SW 1271 (cell line): ENCODE measurements around the gene HBB.
"Not testable (repeated sequence)": the region's sequence is repeated elsewhere in the genome, so short reads cannot be mapped to it uniquely, and the experiment has no call there.

ENCODE experiments used
- DNase-seq, 2 experiments: peaks; one replicate each; lab custom pipeline; 2025; lab: John Stamatoyannopoulos, UW

Gene HBB

DNA sequence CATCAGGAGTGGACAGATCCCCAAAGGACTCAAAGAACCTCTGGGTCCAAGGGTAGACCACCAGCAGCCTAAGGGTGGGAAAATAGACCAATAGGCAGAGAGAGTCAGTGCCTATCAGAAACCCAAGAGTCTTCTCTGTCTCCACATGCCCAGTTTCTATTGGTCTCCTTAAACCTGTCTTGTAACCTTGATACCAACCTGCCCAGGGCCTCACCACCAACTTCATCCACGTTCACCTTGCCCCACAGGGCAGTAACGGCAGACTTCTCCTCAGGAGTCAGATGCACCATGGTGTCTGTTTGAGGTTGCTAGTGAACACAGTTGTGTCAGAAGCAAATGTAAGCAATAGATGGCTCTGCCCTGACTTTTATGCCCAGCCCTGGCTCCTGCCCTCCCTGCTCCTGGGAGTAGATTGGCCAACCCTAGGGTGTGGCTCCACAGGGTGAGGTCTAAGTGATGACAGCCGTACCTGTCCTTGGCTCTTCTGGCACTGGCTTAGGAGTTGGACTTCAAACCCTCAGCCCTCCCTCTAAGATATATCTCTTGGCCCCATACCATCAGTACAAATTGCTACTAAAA, at the start of gene HBB:
HBB (minus strand) TSS at position 340 of the 579 bp plus-strand sequence; CDS start at position 290, 50 bp downstream.
- DNase-seq: peak in 1 of 2 experiments; percentile 17

- DNase-seq: no peak
Measured at GRCh38 chr11:5275369-5276110, 48.7 kb upstream of the HBB start.

DNA sequence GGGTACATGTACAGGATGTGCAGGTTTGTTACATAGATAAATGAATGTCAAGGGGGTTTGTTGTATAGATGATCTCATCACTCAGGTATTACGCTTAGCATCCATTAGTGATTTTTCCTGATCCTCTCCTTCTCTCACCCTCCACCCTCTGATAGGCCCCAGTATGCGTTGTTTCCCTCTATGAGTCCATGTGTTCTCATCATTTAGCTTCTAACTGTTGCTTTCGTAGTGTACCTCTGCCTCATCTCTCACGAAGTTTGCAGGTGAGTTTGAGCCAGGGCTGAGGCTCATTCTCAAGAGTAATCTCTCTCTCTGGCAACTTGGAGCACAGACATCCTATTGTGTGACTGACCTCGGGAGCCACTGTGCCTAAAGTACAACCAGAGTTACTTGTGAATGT, 47.5 kb upstream of the HBB start:
- DNase-seq: no peak

DNA sequence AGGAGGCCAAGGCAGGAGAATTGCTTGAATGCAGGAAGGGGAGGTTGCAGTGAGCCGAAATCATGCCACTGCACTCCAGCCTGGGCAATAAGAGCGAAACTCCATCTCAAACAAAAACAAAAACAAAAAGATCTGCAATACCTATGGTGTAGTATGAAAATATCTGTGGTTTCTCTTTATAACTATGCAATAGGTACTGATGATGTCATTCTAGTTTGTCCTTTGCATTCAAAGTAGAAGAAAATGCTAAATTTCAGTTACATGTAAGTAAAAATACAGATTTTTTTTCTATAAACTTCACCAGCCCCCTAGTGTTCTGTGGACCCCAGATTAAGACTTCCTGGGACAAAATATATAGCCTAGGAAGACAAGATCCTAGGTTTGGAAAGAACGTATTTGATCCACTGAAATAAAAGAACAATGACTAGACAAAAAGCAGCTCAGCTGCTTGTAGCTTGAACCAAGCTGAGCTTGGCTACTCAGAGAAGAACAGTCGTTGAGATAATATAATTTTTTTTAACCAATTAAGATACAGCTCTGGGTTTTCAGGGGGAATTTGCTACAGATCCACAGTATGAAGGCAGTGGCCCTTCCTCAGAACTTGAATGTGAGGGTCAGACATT, 45.6 kb upstream of the HBB start:
- DNase-seq: no peak

DNA sequence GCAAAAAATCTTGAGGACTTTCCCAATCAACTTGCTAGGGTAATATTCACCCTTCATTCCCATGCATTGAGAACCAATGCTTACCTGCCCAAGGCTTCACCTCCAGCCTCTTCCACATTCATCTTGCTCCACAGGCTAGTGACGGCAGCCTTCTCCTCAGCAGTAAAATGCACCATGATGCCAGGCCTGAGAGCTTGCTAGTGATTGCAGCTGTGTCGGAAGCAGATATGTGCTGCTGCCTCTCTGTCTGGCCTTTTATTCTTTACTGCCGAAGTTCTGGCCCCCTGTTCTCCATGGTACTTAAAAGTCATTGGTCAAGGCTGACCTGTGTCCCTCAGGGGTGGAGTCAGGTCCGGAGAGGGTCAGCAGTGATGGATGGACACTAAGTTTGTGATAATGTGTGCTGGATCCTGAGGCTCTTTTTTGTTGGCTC, 42.9 kb upstream of the HBB start, which contains the start of gene HBE1:
HBE1 (minus strand) TSS at position 231 of the 433 bp plus-strand sequence; CDS start at position 176, 55 bp downstream.
- DNase-seq: no peak

DNA sequence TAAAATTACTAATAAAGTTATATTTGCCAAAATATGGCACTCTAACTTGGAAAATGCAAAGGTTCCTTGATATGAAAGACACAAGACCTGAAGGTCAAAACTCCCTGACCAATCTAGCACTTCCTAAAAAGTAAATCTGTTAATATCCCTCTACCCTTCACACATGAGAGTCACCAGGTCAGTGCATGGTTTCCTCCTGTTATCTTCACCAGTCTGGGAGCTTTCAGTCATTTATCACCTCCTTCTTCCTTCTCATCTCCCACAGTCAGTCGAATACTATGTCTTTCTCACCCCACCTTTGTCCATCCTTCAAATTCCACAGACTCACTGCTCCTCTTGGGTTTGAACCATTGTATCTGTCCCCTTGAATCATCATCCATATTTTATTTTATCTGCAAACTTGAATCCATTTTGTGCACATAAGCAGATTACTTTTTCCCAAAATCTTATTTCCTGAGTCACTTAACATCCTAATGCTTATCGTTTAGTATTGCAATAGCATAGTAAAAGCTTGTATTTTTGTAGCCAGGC, 40.2 kb upstream of the HBB start:
- no peak for DNase-seq

- no peak for DNase-seq
Measured at GRCh38 chr11:5266609-5267008, 39.7 kb upstream of the HBB start.

DNA sequence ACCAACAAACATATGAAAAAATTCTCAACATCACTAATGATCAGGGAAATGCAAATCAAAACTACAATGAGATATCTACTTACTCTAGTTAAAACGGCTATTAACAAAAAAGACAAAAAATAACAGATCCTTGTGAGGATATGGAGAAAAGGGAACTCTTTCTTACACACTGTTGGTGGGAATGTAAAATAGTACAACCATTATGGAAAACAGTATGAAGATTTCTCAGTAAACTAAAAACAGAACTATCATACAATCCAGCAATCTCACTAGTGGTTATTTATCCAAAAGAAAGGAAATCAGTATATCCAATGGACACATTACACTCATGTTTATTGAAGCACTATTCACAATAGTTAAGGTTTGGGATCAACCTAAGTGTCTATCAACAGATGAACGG, 39.0 kb upstream of the HBB start:
- no peak for DNase-seq

DNA sequence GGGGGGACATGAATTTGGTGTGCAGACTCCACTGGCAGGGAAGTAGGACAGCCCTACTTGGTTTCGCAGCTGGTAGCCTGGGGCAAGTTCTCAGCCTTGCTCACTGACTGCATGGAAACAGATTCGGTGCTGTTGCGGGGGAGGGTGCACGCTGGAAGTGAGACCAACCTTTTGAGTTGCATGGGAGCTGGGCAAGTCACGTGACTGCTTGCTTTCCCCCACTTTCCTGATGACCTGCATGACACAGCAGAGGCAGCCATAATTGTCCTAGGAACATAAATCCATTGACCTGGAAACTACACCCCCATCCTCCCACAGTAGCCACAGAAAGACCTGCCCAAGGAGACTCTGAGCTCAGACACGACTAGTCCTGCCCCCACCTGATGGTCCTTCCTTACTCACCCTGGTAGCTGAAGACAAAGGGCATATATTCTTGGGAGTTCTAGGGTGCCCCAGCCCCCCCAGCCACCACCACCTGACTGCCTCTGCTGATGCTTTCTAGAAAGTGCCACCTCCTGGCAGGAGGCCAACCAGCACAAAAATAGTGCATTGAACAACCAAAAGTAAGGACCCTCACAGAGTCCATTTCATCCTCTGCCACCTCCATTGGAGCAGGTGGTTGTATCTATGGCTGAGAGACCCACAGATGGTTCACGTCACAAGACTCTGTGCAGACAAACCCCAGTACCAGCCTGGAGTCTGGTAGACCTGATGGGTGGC, 31.8 kb upstream of the HBB start:
- DNase-seq: no peak

DNA sequence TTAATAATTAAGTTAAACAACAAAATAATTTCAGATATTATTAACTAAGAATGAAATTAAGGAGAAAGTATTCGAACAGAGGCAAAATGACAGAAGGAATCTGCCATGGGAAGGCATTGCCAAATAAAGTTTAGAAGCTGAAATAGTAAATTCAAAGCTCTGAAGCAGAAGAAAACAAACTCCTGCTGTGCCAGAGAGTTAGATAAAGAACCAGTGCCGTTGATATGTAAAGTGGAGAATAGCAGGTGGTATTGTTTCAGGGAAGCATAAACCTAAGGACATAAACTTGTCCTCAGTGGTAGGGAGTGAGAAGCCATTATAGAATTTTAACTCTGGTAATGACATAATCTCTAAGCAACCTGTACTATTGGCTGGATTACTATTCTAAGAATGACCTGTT, 30.4 kb upstream of the HBB start:
- DNase-seq: no peak

GRCh38 chr11:5254646-5255413, 28.0 kb upstream of the HBB start, which contains the start of gene HBG2:
HBG2 (minus strand) TSS chr11:5254781; CDS start chr11:5254728, 53 bp downstream.
- DNase-seq: not testable (repeated sequence)

- not testable (repeated sequence) for DNase-seq
Measured at GRCh38 chr11:5254023-5254422, 27.2 kb upstream of the HBB start.

DNA sequence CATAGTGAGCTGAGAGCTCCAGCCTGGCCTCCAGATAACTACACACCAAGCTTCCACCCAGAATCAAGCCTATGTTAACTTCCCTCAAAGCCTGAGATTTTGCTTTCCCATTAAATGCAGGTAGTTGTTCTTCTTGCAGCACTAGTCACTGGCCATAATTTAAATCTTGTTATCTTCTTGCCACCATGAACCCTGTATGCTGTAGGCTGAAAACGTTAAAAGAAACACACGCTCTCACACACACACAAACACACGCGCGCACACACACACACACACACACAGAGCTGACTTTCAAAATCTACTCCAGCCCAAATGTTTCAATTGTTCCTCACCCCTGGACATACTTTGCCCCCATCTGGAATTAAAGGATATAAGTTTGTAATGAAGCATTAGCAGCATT, 26.6 kb upstream of the HBB start:
- DNase-seq: not testable (repeated sequence)

DNA sequence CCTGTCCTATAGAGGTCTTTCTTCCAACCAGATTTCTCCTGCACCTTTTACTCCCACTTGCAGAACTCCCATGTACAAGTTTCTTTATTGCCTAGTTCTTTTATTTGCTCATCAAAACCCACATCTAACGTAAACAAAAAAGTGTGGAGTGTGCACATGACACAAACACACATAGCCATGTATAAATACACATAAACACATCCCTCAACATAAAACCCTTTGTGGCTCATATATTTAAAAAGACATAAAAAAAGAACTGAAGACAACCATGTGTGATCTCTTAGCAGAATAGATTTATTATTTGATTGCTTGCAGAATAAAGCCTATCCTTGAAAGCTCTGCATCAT, 26.0 kb upstream of the HBB start:
- no peak for DNase-seq

DNA sequence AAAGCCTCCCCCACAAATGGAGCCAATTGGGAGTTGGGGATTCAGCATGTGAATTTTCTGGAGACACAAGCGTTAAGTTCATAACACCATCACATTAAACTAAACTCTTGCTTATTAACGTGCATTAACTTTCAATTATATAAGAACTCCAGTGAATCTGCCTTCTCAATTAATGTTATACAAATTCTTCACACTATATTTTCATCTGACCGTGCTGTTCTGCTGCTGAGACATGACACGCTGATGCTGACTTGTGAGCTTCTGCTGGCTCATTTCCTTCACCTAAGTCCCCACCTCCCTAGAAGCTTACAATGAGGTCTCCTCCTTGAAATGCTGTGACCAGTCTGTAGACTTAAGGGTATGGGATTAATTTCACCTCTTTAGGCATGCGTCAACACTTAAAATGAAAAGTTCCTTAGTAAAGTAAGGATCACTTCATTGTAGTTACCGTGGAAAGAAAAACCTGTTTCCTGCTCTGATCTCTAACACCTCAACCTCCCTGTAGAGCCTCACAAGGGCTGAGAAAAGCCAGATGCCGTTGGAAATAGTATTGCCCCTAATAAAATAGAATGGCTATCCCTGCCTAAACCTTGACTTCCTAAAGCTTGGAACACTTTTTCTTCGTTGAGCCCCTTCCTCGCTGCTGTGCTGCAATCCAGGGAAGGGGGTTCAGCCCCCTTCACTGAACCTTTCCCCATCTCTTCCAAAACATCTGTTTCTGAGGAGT, 25.5 kb upstream of the HBB start:
- no peak for DNase-seq

DNA sequence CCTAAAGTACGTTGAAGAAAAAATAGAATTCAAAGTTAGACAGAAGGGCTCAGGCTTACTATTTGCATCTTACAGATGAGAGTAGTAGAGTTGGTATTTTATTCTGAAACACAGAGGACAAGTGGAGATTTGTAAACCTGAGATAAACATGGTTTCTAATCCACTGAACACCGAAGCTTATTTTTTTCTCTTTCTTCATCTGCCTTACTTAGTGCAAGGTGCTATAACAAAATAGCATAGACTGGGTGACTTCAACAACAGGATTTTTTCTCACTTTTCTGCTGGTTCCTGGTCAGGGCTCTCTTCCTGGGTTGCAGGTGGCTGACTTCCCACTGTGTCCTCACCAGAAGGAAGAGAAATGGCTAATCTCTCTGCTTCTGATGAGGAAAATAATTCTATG, 24.9 kb upstream of the HBB start:
- no peak for DNase-seq

DNA sequence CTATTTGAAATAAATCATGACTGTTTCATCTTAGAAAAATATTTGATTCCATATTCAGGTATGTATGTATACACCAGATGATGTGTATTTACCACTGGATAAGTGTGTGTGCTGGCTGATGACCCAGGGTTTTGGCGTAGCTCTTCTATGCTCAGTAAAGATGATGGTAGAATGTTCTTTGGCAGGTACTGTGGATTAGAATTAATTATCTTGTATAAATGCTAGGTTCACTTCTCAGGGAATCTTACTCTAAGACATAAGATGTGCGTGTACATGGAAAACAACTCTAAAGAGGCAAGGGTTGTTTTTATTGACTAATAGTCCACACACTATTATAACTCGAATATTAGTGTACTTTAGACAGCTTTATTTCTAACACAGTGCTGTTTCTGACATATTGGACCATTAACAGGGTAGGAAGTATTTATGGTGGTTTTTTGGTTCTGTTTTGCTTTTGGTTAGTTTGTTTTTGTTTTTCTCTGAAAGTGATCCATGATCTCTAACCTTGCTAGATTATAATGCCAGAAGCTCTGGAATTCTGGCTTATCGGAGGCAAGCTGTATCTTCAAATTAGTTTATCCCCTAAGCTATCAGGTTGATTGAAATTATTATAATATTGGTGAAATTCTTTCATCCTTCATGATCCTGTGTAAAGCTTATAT, 23.8 kb upstream of the HBB start:
- no peak for DNase-seq

- not testable (repeated sequence) for DNase-seq
Measured at GRCh38 chr11:5249807-5250396, 23.0 kb upstream of the HBB start, which contains the start of gene HBG1. HBG1 (minus strand) TSS chr11:5249857; CDS start chr11:5249804, 53 bp downstream.

GRCh38 chr11:5248498-5248897, 21.6 kb upstream of the HBB start:
- DNase-seq: not testable (repeated sequence)
